HG03432 (cell line): Measurements from ENCODE around the gene CDCA4.
"Not testable (repeated sequence)": the region's sequence is repeated elsewhere in the genome, so short reads cannot be mapped to it uniquely, and the experiment has no call there.

ENCODE experiments used
- ATAC-seq: cut with Tn5 transposase; IDR thresholded peaks from one replicate; pipeline ENCODE4 v1.9.1; 2021; ENCODE audit warnings: mild to moderate bottlenecking, moderate library complexity; ENCODE audit not compliant: unreplicated experiment

CDCA4 gene

GRCh38 chr14:105020815-105021655 is at the start of gene CDCA4:
CDCA4 (minus strand) TSS chr14:105021083; CDS start chr14:105011929, 9,154 bp downstream.
- peak; percentile 79 for ATAC-seq

GRCh38 chr14:105069871-105070759 is 49.2 kb upstream of the CDCA4 start:
- ATAC-seq = peak; percentile 46

GRCh38 chr14:105069522-105069870 is 48.6 kb upstream of the CDCA4 start:
- ATAC-seq = no peak

- ATAC-seq = no peak
Measured at GRCh38 chr14:105068818-105069217, 47.9 kb upstream of the CDCA4 start.

- no peak for ATAC-seq
Measured at GRCh38 chr14:105067969-105068301, 47.1 kb upstream of the CDCA4 start.

- ATAC-seq = no peak
Measured at GRCh38 chr14:105067140-105067968, 46.5 kb upstream of the CDCA4 start.

GRCh38 chr14:105066240-105067071 is 45.6 kb upstream of the CDCA4 start:
- no peak for ATAC-seq

GRCh38 chr14:105065280-105066228 is 44.7 kb upstream of the CDCA4 start, which contains the start of gene GPR132:
GPR132 (minus strand) TSS chr14:105065430; CDS start chr14:105055420, 10,010 bp downstream.
- ATAC-seq = peak; percentile 47

GRCh38 chr14:105064721-105065143 is 43.8 kb upstream of the CDCA4 start:
- no peak for ATAC-seq

GRCh38 chr14:105064001-105064400 is 43.1 kb upstream of the CDCA4 start:
- no peak for ATAC-seq

- not testable (repeated sequence) for ATAC-seq
Measured at GRCh38 chr14:105063506-105063905, 42.6 kb upstream of the CDCA4 start.

GRCh38 chr14:105063056-105063455 is 42.2 kb upstream of the CDCA4 start:
- no peak for ATAC-seq

- no peak for ATAC-seq
Measured at GRCh38 chr14:105062048-105062433, 41.2 kb upstream of the CDCA4 start.

- ATAC-seq = peak; percentile 29
Measured at GRCh38 chr14:105061428-105062047, 40.7 kb upstream of the CDCA4 start.

- ATAC-seq = no peak
Measured at GRCh38 chr14:105060751-105061427, 40.0 kb upstream of the CDCA4 start.

- ATAC-seq = no peak
Measured at GRCh38 chr14:105059925-105060565, 39.2 kb upstream of the CDCA4 start.
